ENCODE data around the gene BTD.

BTD gene

DNA sequence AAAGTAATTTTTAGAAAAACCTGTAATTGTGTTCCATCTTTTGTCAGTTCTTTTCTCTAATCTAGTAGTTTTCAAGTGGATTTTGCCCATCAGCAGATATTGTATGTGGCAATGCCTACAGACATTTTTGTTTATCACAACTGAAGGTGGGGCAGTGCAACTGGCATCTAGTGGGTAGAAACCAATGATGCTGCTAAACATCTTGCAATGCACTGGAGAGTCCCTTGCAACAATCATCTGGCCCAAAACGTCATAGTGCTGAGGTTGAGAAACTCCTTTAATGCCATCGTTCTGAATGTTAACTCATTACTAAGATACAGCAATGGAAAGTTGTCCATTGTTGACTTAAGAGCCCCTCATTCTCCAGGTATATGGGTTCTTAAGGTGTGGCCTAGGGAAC is 80.1 kb downstream of the BTD start:
- no peak overlapping the region for H3K4me3 ChIP-seq (ENCODE audit: low read depth in 1 of 2, low read length in 2 of 2)
- peaks cover 22% of the 10 kb centered on the region for H3K4me1 ChIP-seq (ENCODE audit: insufficient read depth, low read length)
- no peaks in the 10 kb centered on the region for H3K27me3 ChIP-seq (ENCODE audit: control insufficient read depth in 1 of 2, insufficient read depth in 2 of 2, low read length in 2 of 2)
- no peak overlapping the region for H3K27ac ChIP-seq (ENCODE audit: low read depth, low read length)
- no peak overlapping the region for H3K9ac ChIP-seq (ENCODE audit: low read length)
- no peaks in the 10 kb centered on the region for H3K9me3 ChIP-seq (ENCODE audit: low read length)
- peaks cover 36% of the 10 kb centered on the region for H3K36me3 ChIP-seq (ENCODE audit: insufficient read depth, low read length)

- Histone ChIP-seq H3K4me3 (ENCODE audit: low read depth in 1 of 2, low read length in 2 of 2) (no peak overlapping the region), H3K27ac (ENCODE audit: low read depth, low read length) (no peak overlapping the region)
These were observed 81.1 kb downstream of the BTD start for GRCh38 chr3:15682561-15683185.

DNA sequence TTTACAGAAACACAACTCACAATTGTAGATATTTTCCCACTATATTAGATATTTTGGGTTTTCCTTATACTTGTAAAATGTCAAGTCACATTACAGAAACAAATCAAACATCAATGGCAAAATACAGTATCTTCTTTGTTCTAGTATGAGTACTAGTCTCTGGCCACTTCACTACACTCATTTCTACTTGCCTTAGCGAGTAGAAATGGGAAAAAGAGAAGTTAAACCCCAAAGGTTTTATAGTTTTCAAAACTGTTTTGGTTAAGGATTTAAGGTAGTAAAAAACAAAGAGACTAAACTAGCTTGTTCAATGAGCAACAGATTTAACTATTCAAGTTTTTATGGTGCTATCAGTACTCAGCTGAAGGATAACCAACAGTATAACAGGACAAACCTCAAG is 81.7 kb downstream of the BTD start:
- Histone ChIP-seq H3K27me3 (ENCODE audit: control insufficient read depth in 1 of 2, insufficient read depth in 2 of 2, low read length in 2 of 2) (no peaks in the 10 kb centered on the region), H3K9ac (ENCODE audit: low read length) (no peak overlapping the region), H3K27ac (ENCODE audit: low read depth, low read length) (no peak overlapping the region), H3K4me3 (ENCODE audit: low read depth in 1 of 2, low read length in 2 of 2) (no peak overlapping the region), H3K4me1 (ENCODE audit: insufficient read depth, low read length) (peaks cover 22% of the 10 kb centered on the region), H3K9me3 (ENCODE audit: low read length) (no peaks in the 10 kb centered on the region), H3K36me3 (ENCODE audit: insufficient read depth, low read length) (peaks cover 24% of the 10 kb centered on the region)

More at GRCh38 chr3:15682561-15683185, 81.1 kb downstream of the BTD start:
- peaks cover 30% of the 10 kb centered on the region for H3K36me3 ChIP-seq (ENCODE audit: insufficient read depth, low read length)
- no peaks in the 10 kb centered on the region for H3K9me3 ChIP-seq (ENCODE audit: low read length)
- H3K27me3 ChIP-seq (ENCODE audit: control insufficient read depth in 1 of 2, insufficient read depth in 2 of 2, low read length in 2 of 2) = no peaks in the 10 kb centered on the region
- peaks cover 22% of the 10 kb centered on the region for H3K4me1 ChIP-seq (ENCODE audit: insufficient read depth, low read length)
- H3K9ac ChIP-seq (ENCODE audit: low read length) = no peak overlapping the region

GRCh38 chr3:15685927-15686326 is 84.4 kb downstream of the BTD start:
- Histone ChIP-seq H3K36me3 (ENCODE audit: insufficient read depth, low read length) (peaks cover 18% of the 10 kb centered on the region), H3K4me1 (ENCODE audit: insufficient read depth, low read length) (peaks cover 22% of the 10 kb centered on the region), H3K27ac (ENCODE audit: low read depth, low read length) (no peak overlapping the region), H3K4me3 (ENCODE audit: low read depth in 1 of 2, low read length in 2 of 2) (no peak overlapping the region), H3K9ac (ENCODE audit: low read length) (no peak overlapping the region), H3K27me3 (ENCODE audit: control insufficient read depth in 1 of 2, insufficient read depth in 2 of 2, low read length in 2 of 2) (no peaks in the 10 kb centered on the region), H3K9me3 (ENCODE audit: low read length) (no peaks in the 10 kb centered on the region)

DNA sequence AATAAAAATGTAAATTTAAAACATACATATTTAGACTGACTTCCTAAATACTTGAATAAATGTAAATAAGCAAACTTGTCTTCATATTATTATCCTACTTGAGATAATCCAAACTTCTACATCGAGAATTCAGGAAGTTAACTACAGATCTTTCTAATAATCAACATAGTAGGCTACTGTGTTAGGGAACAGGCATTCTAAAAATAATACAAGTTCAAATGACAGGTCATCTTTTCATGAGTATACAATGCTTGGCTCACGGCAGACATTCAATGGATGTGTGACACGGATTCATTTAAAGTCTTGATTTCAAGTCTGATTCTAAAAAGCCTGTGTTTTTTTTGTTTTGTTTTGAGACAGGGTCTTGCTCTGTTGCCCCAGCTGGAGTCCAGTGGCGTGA is 88.7 kb downstream of the BTD start:
- Histone ChIP-seq H3K27me3 (ENCODE audit: control insufficient read depth in 1 of 2, insufficient read depth in 2 of 2, low read length in 2 of 2) (no peaks in the 10 kb centered on the region), H3K9me3 (ENCODE audit: low read length) (no peaks in the 10 kb centered on the region), H3K4me1 (ENCODE audit: insufficient read depth, low read length) (peaks cover 17% of the 10 kb centered on the region), H3K27ac (ENCODE audit: low read depth, low read length) (no peak overlapping the region), H3K36me3 (ENCODE audit: insufficient read depth, low read length) (peaks cover 19% of the 10 kb centered on the region), H3K4me3 (ENCODE audit: low read depth in 1 of 2, low read length in 2 of 2) (no peak overlapping the region), H3K9ac (ENCODE audit: low read length) (no peak overlapping the region)

- Histone ChIP-seq H3K27me3 (ENCODE audit: control insufficient read depth in 1 of 2, insufficient read depth in 2 of 2, low read length in 2 of 2) (no peaks in the 10 kb centered on the region), H3K36me3 (ENCODE audit: insufficient read depth, low read length) (peaks cover 16% of the 10 kb centered on the region), H3K9ac (ENCODE audit: low read length) (no peak overlapping the region), H3K9me3 (ENCODE audit: low read length) (no peaks in the 10 kb centered on the region), H3K27ac (ENCODE audit: low read depth, low read length) (no peak overlapping the region), H3K4me1 (ENCODE audit: insufficient read depth, low read length) (peaks cover 17% of the 10 kb centered on the region), H3K4me3 (ENCODE audit: low read depth in 1 of 2, low read length in 2 of 2) (no peak overlapping the region)
These were observed 89.2 kb downstream of the BTD start for GRCh38 chr3:15690748-15691147.

DNA sequence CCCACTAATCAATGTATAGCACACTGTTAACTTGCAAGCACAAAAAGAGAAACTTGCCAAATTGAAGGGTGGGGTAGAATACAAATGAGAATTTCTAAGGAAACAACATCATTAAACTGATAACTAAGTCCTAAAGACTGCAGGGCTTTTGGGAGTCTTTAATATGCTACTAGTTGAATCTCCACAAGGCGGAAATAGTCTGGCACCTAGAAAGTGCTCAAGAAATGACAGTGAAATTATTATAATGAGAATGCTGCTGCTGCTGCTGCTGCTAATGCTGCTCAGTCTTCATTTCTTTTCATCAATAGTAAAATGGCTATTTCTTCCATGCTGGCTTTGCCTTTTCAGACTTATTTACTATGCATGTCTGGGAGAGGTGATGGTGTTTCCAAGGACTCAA is 91.8 kb downstream of the BTD start:
- Histone ChIP-seq H3K27ac (ENCODE audit: low read depth, low read length) (no peak overlapping the region), H3K27me3 (ENCODE audit: control insufficient read depth in 1 of 2, insufficient read depth in 2 of 2, low read length in 2 of 2) (no peaks in the 10 kb centered on the region), H3K36me3 (ENCODE audit: insufficient read depth, low read length) (peaks cover 8% of the 10 kb centered on the region), H3K9me3 (ENCODE audit: low read length) (no peaks in the 10 kb centered on the region), H3K9ac (ENCODE audit: low read length) (no peak overlapping the region), H3K4me1 (ENCODE audit: insufficient read depth, low read length) (peaks cover 17% of the 10 kb centered on the region), H3K4me3 (ENCODE audit: low read depth in 1 of 2, low read length in 2 of 2) (no peak overlapping the region)

DNA sequence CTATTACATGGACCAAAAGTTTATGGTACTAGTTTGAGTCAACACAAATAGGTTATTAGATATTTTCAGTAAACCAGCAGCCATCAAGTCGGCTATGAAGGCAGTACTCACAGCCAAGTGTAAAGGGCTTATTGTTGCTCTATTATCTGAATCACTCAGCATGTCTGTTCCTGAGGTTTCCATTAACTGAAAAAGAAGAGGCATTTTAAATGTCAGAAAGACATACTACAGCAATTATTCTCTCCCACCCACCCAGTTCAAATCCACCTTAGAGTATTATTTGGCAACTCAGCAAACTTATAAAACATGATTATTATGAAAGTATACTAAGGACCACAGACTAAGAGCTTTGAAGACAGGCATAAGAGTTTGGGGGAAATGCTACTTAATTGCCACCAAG is 93.1 kb downstream of the BTD start:
- peaks cover 17% of the 10 kb centered on the region for H3K4me1 ChIP-seq (ENCODE audit: insufficient read depth, low read length)
- H3K4me3 ChIP-seq (ENCODE audit: low read depth in 1 of 2, low read length in 2 of 2) = no peak overlapping the region
- H3K27me3 ChIP-seq (ENCODE audit: control insufficient read depth in 1 of 2, insufficient read depth in 2 of 2, low read length in 2 of 2) = no peaks in the 10 kb centered on the region
- H3K36me3 ChIP-seq (ENCODE audit: insufficient read depth, low read length) = peaks cover 4% of the 10 kb centered on the region
- no peaks in the 10 kb centered on the region for H3K9me3 ChIP-seq (ENCODE audit: low read length)
- no peak overlapping the region for H3K27ac ChIP-seq (ENCODE audit: low read depth, low read length)
- no peak overlapping the region for H3K9ac ChIP-seq (ENCODE audit: low read length)
